ENCODE data around the gene PXMP2. TPM values are rescaled to one million over a fixed set of nuclear protein-coding genes. Genes with fewer than 3 reads are reported as not detected.

Gene PXMP2
- total RNA-seq, 1 experiment from 2014 or later, result 52.6 TPM

- H3K9me3 ChIP-seq (ENCODE audit: low read depth, low read length, poor library complexity, severe bottlenecking), result no peaks in the 10 kb centered on the region
- no peak for TF ChIP-seq CTCF (conservative IDR thresholded peaks at IDR 0.05; ENCODE audit: low read depth, low read length)
- no peak for TF ChIP-seq EZH2 (IDR thresholded peaks at IDR 0.05; ENCODE audit: borderline replicate concordance, low read depth, low read length, poor library complexity, severe bottlenecking)
- ChIA-PET POLR2A (ENCODE audit: low non-redundant PET) (no interaction called here), CTCF (no interaction called here)
- BruUV-seq (replicated peaks), result no TSS peak
- H3K27ac ChIP-seq (ENCODE audit: low read depth, low read length, poor library complexity, severe bottlenecking), result no peak overlapping the region
- no peak for DNase-seq (ENCODE audit: low spot score)
- peaks cover 92% of the 10 kb centered on the region for H3K36me3 ChIP-seq (ENCODE audit: insufficient read depth, low read length, poor library complexity, severe bottlenecking)
- H3K4me3 ChIP-seq (ENCODE audit: low read depth, low read length, poor library complexity, severe bottlenecking), result no peak overlapping the region
- intact Hi-C loops (cut with micrococcal nuclease; ENCODE audit: unreplicated experiment), result no loop called here
- no peaks in the 10 kb centered on the region for H3K4me1 ChIP-seq (ENCODE audit: insufficient read depth, low read length, poor library complexity, severe bottlenecking)
- no peaks in the 10 kb centered on the region for H3K27me3 ChIP-seq (replicated peaks; ENCODE audit: insufficient read depth, low read depth, low read length, poor library complexity)
Measured at GRCh38 chr12:132668191-132669088, 18.9 kb upstream of the PXMP2 start.

GRCh38 chr12:132669166-132669879, 18.1 kb upstream of the PXMP2 start:
- intact Hi-C loops (cut with micrococcal nuclease; ENCODE audit: unreplicated experiment), result no loop called here
- H3K27ac ChIP-seq (ENCODE audit: low read depth, low read length, poor library complexity, severe bottlenecking), result no peak overlapping the region
- no TSS peak for BruUV-seq (replicated peaks)
- CTCF ChIA-PET, result no interaction called here
- no peaks in the 10 kb centered on the region for H3K27me3 ChIP-seq (replicated peaks; ENCODE audit: insufficient read depth, low read depth, low read length, poor library complexity)
- H3K4me3 ChIP-seq (ENCODE audit: low read depth, low read length, poor library complexity, severe bottlenecking), result no peak overlapping the region
- DNase-seq (ENCODE audit: low spot score), result no peak
- no peak for TF ChIP-seq CTCF (conservative IDR thresholded peaks at IDR 0.05; ENCODE audit: low read depth, low read length)
- H3K9me3 ChIP-seq (ENCODE audit: low read depth, low read length, poor library complexity, severe bottlenecking), result no peaks in the 10 kb centered on the region
- POLR2A ChIA-PET (ENCODE audit: low non-redundant PET), result no interaction called here
- H3K4me1 ChIP-seq (ENCODE audit: insufficient read depth, low read length, poor library complexity, severe bottlenecking), result no peaks in the 10 kb centered on the region
- H3K36me3 ChIP-seq (ENCODE audit: insufficient read depth, low read length, poor library complexity, severe bottlenecking), result peaks cover 90% of the 10 kb centered on the region

GRCh38 chr12:132672116-132672515, 15.3 kb upstream of the PXMP2 start:
- DNase-seq (ENCODE audit: low spot score), result no peak
- ChIA-PET CTCF (no interaction called here), POLR2A (ENCODE audit: low non-redundant PET) (no interaction called here)
- no TSS peak for BruUV-seq (replicated peaks)
- Histone ChIP-seq H3K27me3 (replicated peaks; ENCODE audit: insufficient read depth, low read depth, low read length, poor library complexity) (no peaks in the 10 kb centered on the region), H3K36me3 (ENCODE audit: insufficient read depth, low read length, poor library complexity, severe bottlenecking) (peaks cover 89% of the 10 kb centered on the region), H3K4me3 (ENCODE audit: low read depth, low read length, poor library complexity, severe bottlenecking) (no peak overlapping the region), H3K9me3 (ENCODE audit: low read depth, low read length, poor library complexity, severe bottlenecking) (no peaks in the 10 kb centered on the region), H3K4me1 (ENCODE audit: insufficient read depth, low read length, poor library complexity, severe bottlenecking) (no peaks in the 10 kb centered on the region), H3K27ac (ENCODE audit: low read depth, low read length, poor library complexity, severe bottlenecking) (no peak overlapping the region)
- intact Hi-C loops (cut with micrococcal nuclease; ENCODE audit: unreplicated experiment), result no loop called here
- no peak for TF ChIP-seq CTCF (conservative IDR thresholded peaks at IDR 0.05; ENCODE audit: low read depth, low read length)
- TF ChIP-seq EZH2 (IDR thresholded peaks at IDR 0.05; ENCODE audit: borderline replicate concordance, low read depth, low read length, poor library complexity, severe bottlenecking), result no peak
